ENCODE measurements around the gene SLC25A6. TPM values are rescaled to one million over a fixed set of nuclear protein-coding genes. Genes with fewer than 3 reads are reported as not detected.
A peak's percentile ranks its signal among the peaks of the same experiment; 100 is the strongest.

The SLC25A6 gene
- total and polyA plus RNA-seq, 2 of the 13 experiments (the other 11 are each of a cell fraction or from before 2014, with no cell fraction given), result 138 to 581 TPM

DNA sequence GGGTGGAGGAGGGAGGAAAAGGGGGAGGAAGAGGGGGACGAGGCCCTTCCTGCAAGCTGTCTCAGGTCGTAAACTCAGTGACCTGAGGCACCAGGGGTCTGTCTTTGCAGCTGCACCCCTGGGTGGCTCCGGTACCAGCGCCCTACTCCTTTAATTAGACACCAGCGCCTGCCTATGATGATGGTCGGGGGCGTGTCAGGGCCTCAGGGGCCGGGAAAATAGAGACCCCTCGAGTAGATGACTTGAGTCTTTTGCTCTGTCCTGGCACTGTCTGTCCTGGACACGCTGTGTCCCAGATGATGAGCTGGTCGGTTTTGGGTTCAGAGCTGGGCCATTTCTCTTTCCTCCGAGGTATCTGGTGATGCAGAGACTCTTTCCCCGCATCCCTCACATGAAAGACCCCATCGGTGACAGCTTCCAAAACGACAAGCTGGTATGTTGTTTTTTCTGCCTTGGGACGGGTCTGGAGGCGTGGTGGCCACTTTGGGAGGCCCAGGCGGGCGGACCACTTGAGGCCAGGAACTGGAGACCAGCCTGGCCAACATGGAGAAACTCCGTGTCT, 11.2 kb downstream of the SLC25A6 start (continued):
- TF ChIP-seq ZBTB2 (CRISPR knock-in tag; IDR thresholded peaks at IDR 0.05; ENCODE audit: low read depth) (no peak), PHF21A (CRISPR knock-in tag; IDR thresholded peaks at IDR 0.05) (no peak), ZUFSP (CRISPR knock-in tag; IDR thresholded peaks at IDR 0.05; ENCODE audit: borderline replicate concordance) (no peak), NONO (IDR thresholded peaks at IDR 0.05) (no peak), NONO (CRISPR knock-in tag; conservative IDR thresholded peaks at IDR 0.05) (no peak), KDM2A (CRISPR knock-in tag; IDR thresholded peaks at IDR 0.05; ENCODE audit: borderline replicate concordance, low read depth) (peak; percentile 30; the same call in 1 of the 2 replicates), ZNF142 (CRISPR knock-in tag; IDR thresholded peaks at IDR 0.05) (no peak), POLR2AphosphoS2 (IDR thresholded peaks at IDR 0.05; ENCODE audit: low read depth, low read length) (peak; percentile 95), NFKB2 (CRISPR knock-in tag; IDR thresholded peaks at IDR 0.05; ENCODE audit: borderline replicate concordance) (0 out of 2 replicates have a peak, but pooled peaks have one; percentile 5), HNRNPLL (IDR thresholded peaks at IDR 0.05; ENCODE audit: low read depth, low read length, poor library complexity, severe bottlenecking) (peak; percentile 20), MED1 (CRISPR knock-in tag; IDR thresholded peaks at IDR 0.05) (0 out of 2 replicates have a peak, but pooled peaks have one; percentile 4), NFE2L1 (CRISPR knock-in tag; IDR thresholded peaks at IDR 0.05; ENCODE audit: borderline replicate concordance) (no peak)
